ENCODE results near the gene XRCC3.
"Not testable (repeated sequence)": the region's sequence is repeated elsewhere in the genome, so short reads cannot be mapped to it uniquely, and the experiment has no call there.

Gene XRCC3

DNA sequence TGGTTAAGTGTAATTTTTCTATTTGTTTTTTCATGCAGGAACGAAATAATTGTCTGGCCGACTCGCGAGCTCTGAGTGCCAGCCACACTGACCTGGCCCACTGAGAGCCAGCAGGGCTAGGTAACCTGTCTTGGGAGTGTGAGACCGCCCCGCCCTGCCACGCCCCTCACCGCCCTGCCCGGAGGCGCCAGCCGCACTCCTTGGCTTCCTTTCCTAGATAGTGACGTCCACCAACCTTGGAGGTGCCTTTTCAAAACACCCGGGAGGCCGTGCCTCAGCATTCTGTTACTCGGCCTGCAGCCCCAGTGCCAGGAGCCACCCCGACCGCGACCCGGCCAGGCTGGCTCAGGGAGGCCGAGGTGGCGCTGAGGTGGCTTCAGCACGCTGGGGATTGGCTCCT lies 21.7 kb downstream of the XRCC3 start:
- Mint-ChIP-seq H3K36me3 (ENCODE audit: low read depth) (peaks cover 15% of the 10 kb centered on the region), H3K4me1 (peaks cover 29% of the 10 kb centered on the region), H3K27me3 (ENCODE audit: low read depth, poor library complexity) (no peaks in the 10 kb centered on the region), H3K9me3 (no peaks in the 10 kb centered on the region), H3K27ac (no peak overlapping the region), H3K4me3 (no peak overlapping the region)
- no peak for DNase-seq
- TF ChIP-seq, protein P1, sequence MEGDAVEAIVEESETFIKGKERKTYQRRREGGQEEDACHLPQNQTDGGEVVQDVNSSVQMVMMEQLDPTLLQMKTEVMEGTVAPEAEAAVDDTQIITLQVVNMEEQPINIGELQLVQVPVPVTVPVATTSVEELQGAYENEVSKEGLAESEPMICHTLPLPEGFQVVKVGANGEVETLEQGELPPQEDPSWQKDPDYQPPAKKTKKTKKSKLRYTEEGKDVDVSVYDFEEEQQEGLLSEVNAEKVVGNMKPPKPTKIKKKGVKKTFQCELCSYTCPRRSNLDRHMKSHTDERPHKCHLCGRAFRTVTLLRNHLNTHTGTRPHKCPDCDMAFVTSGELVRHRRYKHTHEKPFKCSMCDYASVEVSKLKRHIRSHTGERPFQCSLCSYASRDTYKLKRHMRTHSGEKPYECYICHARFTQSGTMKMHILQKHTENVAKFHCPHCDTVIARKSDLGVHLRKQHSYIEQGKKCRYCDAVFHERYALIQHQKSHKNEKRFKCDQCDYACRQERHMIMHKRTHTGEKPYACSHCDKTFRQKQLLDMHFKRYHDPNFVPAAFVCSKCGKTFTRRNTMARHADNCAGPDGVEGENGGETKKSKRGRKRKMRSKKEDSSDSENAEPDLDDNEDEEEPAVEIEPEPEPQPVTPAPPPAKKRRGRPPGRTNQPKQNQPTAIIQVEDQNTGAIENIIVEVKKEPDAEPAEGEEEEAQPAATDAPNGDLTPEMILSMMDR (IDR thresholded peaks at IDR 0.05), result no peak

DNA sequence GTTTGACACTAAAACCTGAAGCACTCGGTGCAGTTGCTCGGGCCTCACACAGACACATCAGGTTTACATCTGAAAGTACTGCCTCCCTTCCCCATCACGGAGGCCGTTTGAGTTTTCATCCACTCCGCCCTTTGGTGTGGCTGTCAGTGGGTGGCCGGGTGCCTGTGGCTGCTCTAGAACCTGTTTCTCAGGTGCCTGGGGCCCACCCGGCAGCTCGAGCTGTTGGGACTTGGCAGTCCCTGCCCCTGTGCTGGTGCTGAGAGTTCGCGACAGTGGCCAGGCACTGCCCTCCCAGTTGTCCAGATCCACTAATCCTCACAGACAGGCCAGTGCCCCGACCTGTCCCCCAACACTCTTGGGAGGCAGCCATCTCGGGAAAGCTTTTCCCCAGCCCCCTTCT lies 22.4 kb downstream of the XRCC3 start:
- H3K9me3 Mint-ChIP-seq, result no peaks in the 10 kb centered on the region
- H3K36me3 Mint-ChIP-seq (ENCODE audit: low read depth), result peaks cover 21% of the 10 kb centered on the region
- no peak for DNase-seq
- TF ChIP-seq, protein P1 (IDR thresholded peaks at IDR 0.05), result no peak
- H3K27ac Mint-ChIP-seq, result no peak overlapping the region
- no peak overlapping the region for H3K4me3 Mint-ChIP-seq
- peaks cover 29% of the 10 kb centered on the region for H3K4me1 Mint-ChIP-seq
- no peaks in the 10 kb centered on the region for H3K27me3 Mint-ChIP-seq (ENCODE audit: low read depth, poor library complexity)

DNA sequence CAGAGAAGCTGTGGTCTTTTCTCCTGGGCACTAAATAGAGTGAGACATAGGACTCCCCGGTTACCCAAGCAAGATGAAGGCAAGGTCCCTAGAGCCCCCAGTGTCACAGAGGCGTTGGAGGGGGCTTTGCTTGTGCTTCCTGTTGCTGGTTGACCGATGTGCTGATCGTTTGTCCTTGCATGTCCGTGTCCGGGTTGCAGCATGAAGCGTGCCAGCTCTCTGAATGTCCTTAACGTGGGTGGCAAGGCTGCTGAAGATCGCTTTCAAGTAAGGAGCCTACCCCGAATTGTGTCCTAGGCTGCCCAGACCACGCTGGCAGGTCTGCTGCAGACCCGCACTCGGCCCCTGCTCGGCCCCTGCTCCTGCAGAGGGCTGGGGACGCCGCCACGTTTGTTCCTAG lies 23.1 kb downstream of the XRCC3 start:
- DNase-seq, result no peak
- Mint-ChIP-seq H3K27ac (no peak overlapping the region), H3K27me3 (ENCODE audit: low read depth, poor library complexity) (no peaks in the 10 kb centered on the region), H3K4me1 (peaks cover 25% of the 10 kb centered on the region), H3K36me3 (ENCODE audit: low read depth) (peaks cover 24% of the 10 kb centered on the region), H3K4me3 (no peak overlapping the region), H3K9me3 (no peaks in the 10 kb centered on the region)
- TF ChIP-seq, protein P1 (IDR thresholded peaks at IDR 0.05), result no peak

DNA sequence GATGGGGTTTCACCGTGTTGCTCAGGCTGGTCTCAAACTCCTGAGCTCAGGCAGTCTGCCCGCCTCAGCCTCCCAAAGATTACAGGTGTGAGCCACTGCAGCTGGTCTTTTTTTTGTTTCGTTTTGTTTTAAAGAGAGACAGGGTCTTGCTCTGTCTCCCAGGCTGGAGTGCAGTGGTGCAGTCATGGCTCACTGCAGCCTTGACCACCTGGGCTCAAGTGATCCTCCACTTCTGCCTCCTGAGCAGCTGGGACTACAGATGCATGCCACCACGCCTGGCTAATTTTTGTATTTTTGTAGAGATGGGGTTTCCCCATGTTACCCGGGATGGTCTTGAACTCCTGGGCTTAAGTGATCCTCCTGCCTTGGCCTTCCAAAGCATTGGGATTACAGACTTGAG lies 23.6 kb downstream of the XRCC3 start:
- Mint-ChIP-seq H3K36me3 (ENCODE audit: low read depth) (peaks cover 29% of the 10 kb centered on the region), H3K4me1 (peaks cover 20% of the 10 kb centered on the region), H3K27ac (peak overlapping the region; percentile 66)
- not testable (repeated sequence) for H3K4me3 Mint-ChIP-seq; DNase-seq; H3K9me3 Mint-ChIP-seq; H3K27me3 Mint-ChIP-seq (ENCODE audit: low read depth, poor library complexity)

DNA sequence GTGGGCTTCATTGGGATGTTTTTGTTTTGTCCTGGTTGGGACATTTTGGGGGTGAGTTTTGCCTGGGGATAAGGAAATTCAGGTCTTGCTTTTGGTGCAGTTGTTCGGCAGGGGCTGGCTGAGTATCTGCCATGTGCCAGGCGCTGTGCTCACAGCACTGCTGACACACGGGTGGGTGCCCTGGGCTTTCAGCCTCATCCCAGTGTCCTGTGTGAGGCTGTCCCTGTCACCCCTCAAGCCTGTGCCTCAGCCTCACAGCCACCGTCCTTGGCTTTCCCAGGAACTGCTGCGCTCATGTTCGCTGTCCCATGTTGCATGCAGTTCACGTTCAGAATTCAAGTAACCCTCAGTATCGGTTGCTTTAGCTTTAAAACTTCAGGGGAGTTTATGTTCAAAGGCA lies 24.9 kb downstream of the XRCC3 start:
- peaks cover 40% of the 10 kb centered on the region for H3K36me3 Mint-ChIP-seq (ENCODE audit: low read depth)
- H3K27ac Mint-ChIP-seq, result peak overlapping the region; percentile 30
- H3K4me1 Mint-ChIP-seq, result peaks cover 7% of the 10 kb centered on the region
- TF ChIP-seq, protein P1 (IDR thresholded peaks at IDR 0.05), result no peak
- H3K9me3 Mint-ChIP-seq, result no peaks in the 10 kb centered on the region
- no peak for DNase-seq
- no peaks in the 10 kb centered on the region for H3K27me3 Mint-ChIP-seq (ENCODE audit: low read depth, poor library complexity)
- no peak overlapping the region for H3K4me3 Mint-ChIP-seq

DNA sequence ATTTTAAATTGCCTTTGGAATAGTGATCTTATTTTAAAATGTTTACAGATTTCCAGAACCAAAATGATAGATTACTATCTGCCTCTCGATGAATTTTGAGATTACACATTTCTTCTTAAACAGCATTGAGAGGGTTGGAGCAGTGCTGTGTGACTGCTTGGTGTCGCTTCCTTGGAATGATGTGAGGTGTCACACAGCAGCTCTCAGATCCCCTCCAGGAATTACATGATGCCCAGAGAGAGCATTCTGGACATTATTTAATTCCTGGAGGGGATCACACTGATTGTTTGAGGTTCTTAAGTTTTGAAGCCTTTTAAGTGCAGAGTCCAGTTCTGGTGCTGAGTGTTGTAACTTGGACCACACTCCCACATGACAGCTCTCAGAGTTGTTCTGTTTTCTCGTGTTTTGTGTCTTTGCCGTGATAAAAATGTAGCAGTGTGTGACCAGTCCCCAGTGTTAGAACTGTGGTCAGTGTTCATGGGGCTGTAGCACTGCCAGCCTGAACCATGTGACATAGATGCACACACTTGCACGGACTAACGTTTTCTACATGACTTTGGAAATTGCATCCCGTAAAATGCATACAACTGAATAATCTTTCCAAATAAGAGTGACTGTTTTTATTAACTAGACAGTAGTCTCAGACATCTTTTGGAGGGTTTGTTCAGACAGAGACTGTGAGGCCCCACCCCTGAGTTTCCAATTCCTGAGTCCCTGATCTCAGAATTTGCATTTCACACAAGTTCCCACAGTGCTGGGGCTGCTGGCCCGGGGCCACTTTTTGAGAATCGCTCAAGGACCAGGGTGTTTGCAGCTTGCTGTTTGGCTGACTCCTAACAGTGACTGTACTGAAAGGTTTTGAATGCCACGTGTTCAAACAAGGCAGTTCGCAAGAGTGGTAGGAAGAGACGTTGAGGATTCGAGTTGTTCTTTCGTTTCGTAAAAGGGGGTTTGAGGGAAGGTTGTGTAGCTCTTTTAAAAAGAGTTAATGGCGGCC lies 26.0 kb downstream of the XRCC3 start:
- no peak overlapping the region for H3K4me3 Mint-ChIP-seq
- TF ChIP-seq, protein P1 (IDR thresholded peaks at IDR 0.05), result no peak
- no peaks in the 10 kb centered on the region for H3K27me3 Mint-ChIP-seq (ENCODE audit: low read depth, poor library complexity)
- DNase-seq, result no peak
- H3K27ac Mint-ChIP-seq, result no peak overlapping the region
- H3K9me3 Mint-ChIP-seq, result no peaks in the 10 kb centered on the region
- H3K36me3 Mint-ChIP-seq (ENCODE audit: low read depth), result peaks cover 41% of the 10 kb centered on the region
- H3K4me1 Mint-ChIP-seq, result no peaks in the 10 kb centered on the region

Measured in nephron progenitor cell (in vitro differentiated cells).